Activated CD4-positive, alpha-beta memory T cell treated with anti-CD3 and anti-CD28 coated beads, Interleukin-2, amount 10 ng/mL, durations not matched to agents 7 days and 5 days (primary cell): Measurements from ENCODE around the gene LGALS3BP. TPM values are rescaled to one million over a fixed set of nuclear protein-coding genes. Genes with fewer than 3 reads are reported as not detected.
A peak's percentile ranks its signal among the peaks of the same experiment; 100 is the strongest.

Experiments used
- CTCF ChIA-PET: fragments of 350-600 bp; sonication (Branson Sonifier 250); formaldehyde crosslinking; loops from one replicate; lab custom pipeline; 2021; ENCODE audit warnings: antibody characterized with exemption, inconsistent platforms; lab: Charles Lee
- POLR2A ChIA-PET: fragments of 350-600 bp; sonication (Branson Sonifier 250); formaldehyde crosslinking; loops from one replicate; lab custom pipeline; 2021; ENCODE audit warnings: antibody characterized with exemption; lab: Charles Lee
- DNase-seq: peaks from one replicate; pipeline ENCODE4 v3.0.0-alpha.2; 2020
- H3K27ac Mint-ChIP-seq: one replicate; pipeline ENCODE4 v1.8.0; 2021; ENCODE audit warnings: mild to moderate bottlenecking, mixed read lengths
- H3K27me3 Mint-ChIP-seq: one replicate; pipeline ENCODE4 v1.8.0; 2021; ENCODE audit warnings: mixed read lengths
- H3K36me3 Mint-ChIP-seq: one replicate; pipeline ENCODE4 v1.8.0; 2021; ENCODE audit warnings: low read depth, mixed read lengths
- H3K4me1 Mint-ChIP-seq: one replicate; pipeline ENCODE4 v1.8.0; 2021; ENCODE audit warnings: mixed read lengths
- H3K4me3 Mint-ChIP-seq: one replicate; pipeline ENCODE4 v1.8.0; 2021; ENCODE audit warnings: mild to moderate bottlenecking, mixed read lengths
- H3K9me3 Mint-ChIP-seq: one replicate; pipeline ENCODE4 v1.8.0; 2021; ENCODE audit warnings: mixed read lengths
- total RNA-seq, 2 experiments: library from RNA; stranded (reverse); gene quantifications; one replicate each; pipeline ENCODE4 v1.2.3, GENCODE V29; 2021

The LGALS3BP gene
- total RNA-seq, 2 experiments from 2014 or later: 209 to 219 TPM

DNA sequence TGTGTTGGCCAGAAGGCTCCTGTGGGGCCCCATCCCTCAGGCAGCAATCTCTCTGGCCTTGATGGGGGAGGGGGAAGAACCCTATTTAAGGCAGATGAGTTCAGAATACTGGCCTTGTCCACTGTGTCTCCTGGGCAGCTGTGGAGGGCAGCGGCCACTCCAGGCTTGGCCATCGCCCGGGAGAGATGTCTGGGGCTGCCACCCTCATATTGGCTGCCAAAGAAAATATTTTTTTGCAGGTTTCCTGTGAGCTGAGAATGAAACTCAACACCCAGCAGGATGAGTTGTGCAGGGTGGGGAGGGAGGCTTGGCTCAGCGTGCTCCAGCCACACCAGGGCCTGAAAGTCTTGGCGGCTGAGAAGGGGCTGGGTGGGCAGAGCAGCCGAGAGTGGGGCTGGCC is 40.1 kb downstream of the LGALS3BP start:
- Mint-ChIP-seq H3K4me3 (no peak overlapping the region), H3K9me3 (no peaks in the 10 kb centered on the region), H3K27me3 (peaks cover 4% of the 10 kb centered on the region), H3K27ac (no peak overlapping the region), H3K36me3 (no peaks in the 10 kb centered on the region), H3K4me1 (peaks cover 1% of the 10 kb centered on the region)
- no peak for DNase-seq
- CTCF ChIA-PET: no interaction called here
- POLR2A ChIA-PET: no interaction called here

DNA sequence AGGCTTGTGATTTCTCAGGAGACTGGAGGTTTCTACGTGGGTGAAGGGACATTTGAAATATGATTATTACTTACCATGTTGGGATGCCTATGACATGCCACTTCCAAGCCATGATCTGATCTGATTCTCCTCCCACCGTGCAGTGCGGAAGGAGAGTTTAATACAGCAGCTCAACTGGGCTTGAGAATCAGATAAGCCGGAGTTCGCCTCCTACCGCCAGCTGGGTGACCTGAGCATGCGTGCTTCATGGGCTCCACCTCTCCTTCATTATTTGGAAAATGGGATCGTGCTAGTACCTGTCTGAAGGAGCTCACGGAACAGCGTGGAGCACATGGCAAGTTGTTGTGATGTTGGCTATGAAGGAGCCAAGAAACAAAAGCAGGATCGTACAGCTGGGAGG is 42.2 kb downstream of the LGALS3BP start:
- Mint-ChIP-seq H3K27ac (no peak overlapping the region), H3K4me3 (no peak overlapping the region), H3K27me3 (peaks cover 4% of the 10 kb centered on the region), H3K36me3 (no peaks in the 10 kb centered on the region), H3K9me3 (no peaks in the 10 kb centered on the region), H3K4me1 (peaks cover 21% of the 10 kb centered on the region)
- ChIA-PET POLR2A (no interaction called here), CTCF (no interaction called here)
- DNase-seq: no peak

DNA sequence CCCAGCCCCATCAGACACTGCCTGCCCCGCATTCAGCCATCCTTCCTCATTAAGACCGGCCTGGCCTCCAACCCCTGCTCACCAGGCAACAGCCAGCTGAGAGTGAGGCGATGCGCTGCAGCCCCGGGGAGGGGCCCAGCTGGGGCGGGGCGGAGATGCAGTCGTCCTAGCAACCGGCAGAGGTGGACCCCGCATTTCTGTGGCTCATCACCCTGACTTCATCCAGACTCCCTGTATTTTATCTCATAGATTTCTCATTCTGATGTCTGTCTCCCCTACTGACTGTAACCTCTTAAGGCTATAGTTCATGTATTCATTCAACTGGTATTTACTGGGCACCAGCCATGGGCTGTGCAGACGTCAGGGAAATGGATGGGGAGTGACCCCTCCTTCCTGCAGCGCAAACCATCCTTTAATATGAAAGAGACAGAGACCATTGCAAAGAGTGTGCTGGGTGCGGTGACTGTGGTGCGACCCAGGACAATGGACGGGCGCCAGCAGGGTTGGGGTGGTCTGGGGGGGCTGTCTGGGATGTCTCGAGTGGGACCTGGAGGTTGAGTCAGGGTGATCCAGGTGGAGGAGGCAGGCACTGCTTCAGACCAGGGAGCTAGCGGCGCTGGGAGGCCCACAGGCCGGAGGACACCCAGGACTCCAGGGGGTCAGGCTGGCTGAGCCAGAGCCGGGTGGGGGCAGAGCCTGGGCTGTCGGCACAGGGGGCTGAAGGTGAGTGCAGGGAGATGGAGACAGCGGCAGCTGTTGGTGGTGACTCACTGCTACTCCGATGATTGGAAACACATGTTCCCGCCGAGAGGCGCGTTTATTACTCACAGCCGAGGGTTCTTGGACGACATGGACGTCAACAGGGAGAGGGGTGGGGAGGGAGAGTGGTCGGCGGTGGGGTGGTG is 44.1 kb downstream of the LGALS3BP start:
- DNase-seq: no peak
- H3K27ac Mint-ChIP-seq: no peak overlapping the region
- H3K9me3 Mint-ChIP-seq: no peaks in the 10 kb centered on the region
- no peaks in the 10 kb centered on the region for H3K36me3 Mint-ChIP-seq
- H3K4me1 Mint-ChIP-seq: peaks cover 29% of the 10 kb centered on the region
- H3K27me3 Mint-ChIP-seq: no peaks in the 10 kb centered on the region
- POLR2A ChIA-PET: no interaction called here
- CTCF ChIA-PET: no interaction called here
- no peak overlapping the region for H3K4me3 Mint-ChIP-seq

DNA sequence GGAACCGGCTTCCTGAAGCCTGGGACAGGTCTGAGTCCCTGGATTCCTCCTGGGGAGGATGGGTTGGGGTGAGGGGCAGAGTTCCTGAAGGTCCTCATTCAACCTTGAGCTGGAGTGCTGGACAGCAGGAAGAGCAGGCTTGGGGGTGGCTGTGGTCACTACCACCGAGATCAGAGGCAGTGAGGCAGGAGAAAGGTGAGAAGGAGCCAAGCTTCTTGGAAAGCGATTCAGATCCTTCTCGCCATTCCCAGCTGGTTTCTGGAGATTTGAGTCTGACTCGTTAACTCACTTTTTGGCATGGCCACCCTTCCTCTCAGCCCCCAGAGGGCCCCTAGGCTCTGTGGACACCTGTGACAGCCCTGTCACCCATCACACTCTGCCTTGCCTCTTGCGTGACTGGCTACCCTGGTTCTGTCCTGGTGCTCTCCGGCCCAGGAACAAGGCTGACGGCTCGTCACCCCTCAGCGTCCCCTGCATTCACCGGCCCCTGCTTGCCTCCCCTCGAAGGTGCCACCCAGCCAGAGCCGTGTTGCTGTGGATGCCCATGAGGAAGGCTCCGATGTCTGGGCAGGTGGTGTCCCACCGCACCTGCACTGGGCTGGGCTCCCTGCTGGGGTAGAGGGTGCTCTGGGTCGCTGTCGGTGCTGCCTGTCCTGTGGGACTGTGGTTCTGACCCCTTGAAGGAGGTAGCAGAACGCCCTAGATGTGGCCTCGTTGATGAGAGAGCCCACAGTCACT is 44.9 kb downstream of the LGALS3BP start:
- ChIA-PET CTCF (no interaction called here), POLR2A (no interaction called here)
- DNase-seq: no peak
- Mint-ChIP-seq H3K4me1 (peaks cover 29% of the 10 kb centered on the region), H3K27me3 (no peaks in the 10 kb centered on the region), H3K4me3 (no peak overlapping the region), H3K9me3 (no peaks in the 10 kb centered on the region), H3K36me3 (no peaks in the 10 kb centered on the region), H3K27ac (no peak overlapping the region)

GRCh38 chr17:78933959-78934568 is 45.7 kb downstream of the LGALS3BP start:
- Mint-ChIP-seq H3K4me1 (peaks cover 29% of the 10 kb centered on the region), H3K27ac (peak overlapping the region; percentile 76), H3K27me3 (peaks cover under 1% of the 10 kb centered on the region), H3K4me3 (no peak overlapping the region), H3K36me3 (no peaks in the 10 kb centered on the region), H3K9me3 (no peaks in the 10 kb centered on the region)
- DNase-seq: no peak
- POLR2A ChIA-PET: interaction anchor here (1.2 kb wide), 1 partner anchor 18 kb away, joined by 5 read pairs; no protein-coding TSS in a partner anchor
- CTCF ChIA-PET: interaction anchor here (1.0 to 1.5 kb wide), 2 partner anchors 37 to 68 kb away, joined by 3 read pairs; no protein-coding TSS in a partner anchor

- Mint-ChIP-seq H3K36me3 (no peaks in the 10 kb centered on the region), H3K4me1 (peaks cover 29% of the 10 kb centered on the region), H3K4me3 (no peak overlapping the region), H3K27me3 (peaks cover 6% of the 10 kb centered on the region), H3K9me3 (no peaks in the 10 kb centered on the region), H3K27ac (peak overlapping the region; percentile 76)
- ChIA-PET POLR2A (interaction anchor here (1.2 kb wide), 1 partner anchor 17 kb away, joined by 5 read pairs; no protein-coding TSS in a partner anchor), CTCF (interaction anchor here (1.0 to 1.5 kb wide), 2 partner anchors 38 to 67 kb away, joined by 3 read pairs; no protein-coding TSS in a partner anchor)
- peak; percentile 83 for DNase-seq
Observed at GRCh38 chr17:78933025-78933958, 46.4 kb downstream of the LGALS3BP start.

DNA sequence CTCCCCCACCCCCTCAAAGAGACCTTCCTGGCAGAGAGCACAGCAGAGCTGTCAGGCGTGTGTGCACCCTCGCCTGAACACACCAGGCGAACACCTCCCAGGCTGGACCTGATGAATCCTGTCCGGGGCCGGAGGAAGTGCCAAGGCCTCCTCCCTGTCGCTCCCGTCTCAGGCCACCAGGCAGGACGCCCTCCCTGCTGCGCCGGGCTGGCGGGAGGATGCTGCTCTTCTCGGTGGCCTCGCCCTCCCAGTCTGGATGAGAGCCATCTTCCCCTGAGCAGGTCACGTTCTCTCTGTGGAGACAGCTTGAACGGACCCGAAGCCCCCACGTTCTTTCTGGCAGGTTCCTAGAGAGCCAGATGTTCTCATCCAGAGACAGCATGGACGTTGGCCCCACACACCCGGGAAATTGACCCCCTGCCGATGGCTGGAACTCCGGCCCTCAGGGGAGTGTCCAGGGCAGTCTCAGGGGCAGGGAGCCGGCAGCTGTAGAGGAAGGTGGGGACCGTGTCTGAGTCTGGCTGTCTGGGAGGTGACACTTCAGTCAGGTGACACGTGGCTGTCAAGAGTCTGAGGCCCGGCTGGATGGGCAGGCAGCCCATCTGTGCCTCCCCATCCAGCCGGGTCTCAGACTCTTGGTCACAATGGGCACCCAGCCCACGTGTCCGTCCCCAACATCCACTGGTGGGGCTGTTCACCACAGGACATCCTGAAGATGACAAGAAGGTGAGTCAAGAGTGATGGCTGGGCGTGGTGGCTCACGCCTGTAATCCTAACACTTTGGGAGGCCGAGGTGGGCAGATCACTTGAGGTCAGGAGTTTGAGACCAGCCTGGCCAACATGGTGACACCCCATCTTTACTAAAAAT is 49.6 kb downstream of the LGALS3BP start:
- ChIA-PET CTCF (no interaction called here), POLR2A (no interaction called here)
- no peaks in the 10 kb centered on the region for H3K36me3 Mint-ChIP-seq
- H3K4me1 Mint-ChIP-seq: peaks cover 29% of the 10 kb centered on the region
- H3K27me3 Mint-ChIP-seq: peaks cover 23% of the 10 kb centered on the region
- no peak overlapping the region for H3K4me3 Mint-ChIP-seq
- no peak overlapping the region for H3K27ac Mint-ChIP-seq
- DNase-seq: no peak
- H3K9me3 Mint-ChIP-seq: no peaks in the 10 kb centered on the region

GRCh38 chr17:78925662-78926555 is 53.8 kb downstream of the LGALS3BP start:
- POLR2A ChIA-PET: no interaction called here
- H3K36me3 Mint-ChIP-seq: no peaks in the 10 kb centered on the region
- CTCF ChIA-PET: interaction anchor here (0.7 kb wide), 1 partner anchor 193 kb away, joined by 5 read pairs; no protein-coding TSS in a partner anchor

DNA sequence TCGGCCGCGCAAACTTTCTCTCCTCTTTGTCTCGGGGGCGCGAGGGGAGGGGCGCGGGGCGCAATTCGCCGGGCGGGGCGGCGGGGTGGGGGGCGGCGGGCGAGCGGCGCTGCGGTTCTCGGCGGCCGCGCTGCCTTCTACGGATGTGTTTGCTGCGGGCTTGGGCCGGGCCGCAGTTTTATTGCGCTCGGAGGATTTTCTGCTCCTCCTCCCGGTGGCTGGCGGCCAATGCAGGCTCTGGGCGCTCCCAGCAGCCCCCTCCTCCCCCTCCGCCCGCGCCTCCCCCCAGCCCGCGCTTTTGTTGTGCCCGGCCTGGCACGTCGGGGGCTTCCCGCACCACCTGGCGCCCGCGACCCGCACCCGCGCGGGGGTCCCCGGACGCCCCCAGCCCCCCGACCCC is 54.5 kb downstream of the LGALS3BP start, which contains the start of gene TIMP2:
TSS of gene TIMP2 (minus strand) at position 154 of the 400 bp plus-strand sequence. CDS start 299 bp downstream, outside the sequence.
- peaks cover 15% of the 10 kb centered on the region for H3K4me1 Mint-ChIP-seq
- no peak within 1 kb of the TSS for H3K27ac Mint-ChIP-seq
- peak; percentile 71 for DNase-seq
- no peaks in the 10 kb centered on the region for H3K9me3 Mint-ChIP-seq
- CTCF ChIA-PET: no interaction called here
- peaks cover 35% of the 10 kb centered on the region for H3K27me3 Mint-ChIP-seq
- POLR2A ChIA-PET: no interaction called here
- H3K4me3 Mint-ChIP-seq: peak within 1 kb of the TSS; percentile 56
- H3K36me3 Mint-ChIP-seq: no peaks in the 10 kb centered on the region

More at GRCh38 chr17:78925662-78926555, 53.8 kb downstream of the LGALS3BP start:
- Mint-ChIP-seq H3K27ac (no peak overlapping the region), H3K27me3 (peaks cover 35% of the 10 kb centered on the region), H3K4me3 (peak overlapping the region; percentile 21), H3K4me1 (peaks cover 18% of the 10 kb centered on the region), H3K9me3 (no peaks in the 10 kb centered on the region)
- no peak for DNase-seq

- peak overlapping the region; percentile 56 for H3K4me3 Mint-ChIP-seq
- ChIA-PET CTCF (no interaction called here), POLR2A (no interaction called here)
- H3K36me3 Mint-ChIP-seq: no peaks in the 10 kb centered on the region
- peaks cover 35% of the 10 kb centered on the region for H3K27me3 Mint-ChIP-seq
- no peaks in the 10 kb centered on the region for H3K9me3 Mint-ChIP-seq
- no peak overlapping the region for H3K27ac Mint-ChIP-seq
- peaks cover 15% of the 10 kb centered on the region for H3K4me1 Mint-ChIP-seq
- DNase-seq: no peak
Observed at GRCh38 chr17:78924481-78925151, 55.1 kb downstream of the LGALS3BP start.
